OCI-LY3 (cell line): Measurements from ENCODE around the gene CNTN5.

Experiments used
- H2AFZ ChIP-seq: fragments of 200-600, 300-600 bp; shearing (Covaris generic); 2 replicates; pipeline ENCODE4 v1.6.0; 2014; ENCODE audit warnings: antibody characterized with exemption, low read depth, low read length
- H3K27ac ChIP-seq: fragments of 200-600, 300-600 bp; sonication (generic); 2 replicates; pipeline ENCODE4 v1.5.1; 2014; ENCODE audit warnings: mild to moderate bottlenecking, low read length, moderate library complexity, mixed read lengths
- H3K27me3 ChIP-seq: fragments of 200-600, 300-600 bp; sonication (generic); 2 replicates; pipeline ENCODE4 v1.6.1; 2014; ENCODE audit warnings: low read depth, low read length, mixed read lengths
- H3K36me3 ChIP-seq: fragments of 200-600, 300-600 bp; sonication (generic); replicated peaks from 2 replicates; pipeline ENCODE3; 2014; ENCODE audit warnings: low read depth, low read length, mixed read lengths
- H3K4me1 ChIP-seq: fragments of 300-600, 200-600 bp; sonication (generic); 2 replicates; pipeline ENCODE4 v1.6.1; 2014; ENCODE audit warnings: low read length, mixed read lengths
- H3K4me2 ChIP-seq: fragments of 200-600, 300-600 bp; sonication (generic); 2 replicates; pipeline ENCODE4 v1.6.1; 2014; ENCODE audit warnings: low read length, mixed read lengths
- H3K4me3 ChIP-seq: fragments of 300-600, 200-600 bp; sonication (generic); 2 replicates; pipeline ENCODE4 v1.5.1; 2014; ENCODE audit warnings: antibody characterized with exemption, mild to moderate bottlenecking, low read length, moderate library complexity
- H3K79me2 ChIP-seq: fragments of 300-600, 200-600 bp; shearing (Covaris generic); 2 replicates; pipeline ENCODE4 v1.6.1; 2014; ENCODE audit warnings: mild to moderate bottlenecking, low read length, mixed read lengths
- H3K9ac ChIP-seq: fragments of 300-600, 200-600 bp; shearing (Covaris generic); 2 replicates; pipeline ENCODE4 v1.6.0; 2014; ENCODE audit warnings: mild to moderate bottlenecking, low read length, moderate library complexity
- H3K9me3 ChIP-seq: fragments of 200-600, 300-600 bp; shearing (Covaris generic); 2 replicates; pipeline ENCODE4 v1.6.1; 2014; ENCODE audit warnings: low read length, mixed read lengths; ENCODE audit not compliant: insufficient read depth
- H4K20me1 ChIP-seq: fragments of 200-600, 300-600 bp; sonication (generic); 2 replicates; pipeline ENCODE4 v1.6.1; 2016; ENCODE audit warnings: low read length, mixed read lengths; ENCODE audit not compliant: insufficient read depth
- CTCF ChIP-seq: fragments of 200-600, 300-600 bp; sonication (generic); IDR thresholded peaks from 2 replicates; pipeline ENCODE4 v1.5.1; 2014; ENCODE audit warnings: antibody characterized with exemption, low read length, low read depth
- EZH2phosphoT487 ChIP-seq: fragments of 200-600 bp; shearing (Covaris generic); IDR thresholded peaks from 2 replicates; pipeline ENCODE4 v1.6.1; 2018; ENCODE audit warnings: antibody characterized with exemption, mixed run types, low read depth

CNTN5 gene

GRCh38 chr11:99987821-99988470, 967.2 kb downstream of the CNTN5 start:
- Histone ChIP-seq H3K4me2 (no peak overlapping the region), H3K27ac (no peak overlapping the region), H3K9ac (no peak overlapping the region)

DNA sequence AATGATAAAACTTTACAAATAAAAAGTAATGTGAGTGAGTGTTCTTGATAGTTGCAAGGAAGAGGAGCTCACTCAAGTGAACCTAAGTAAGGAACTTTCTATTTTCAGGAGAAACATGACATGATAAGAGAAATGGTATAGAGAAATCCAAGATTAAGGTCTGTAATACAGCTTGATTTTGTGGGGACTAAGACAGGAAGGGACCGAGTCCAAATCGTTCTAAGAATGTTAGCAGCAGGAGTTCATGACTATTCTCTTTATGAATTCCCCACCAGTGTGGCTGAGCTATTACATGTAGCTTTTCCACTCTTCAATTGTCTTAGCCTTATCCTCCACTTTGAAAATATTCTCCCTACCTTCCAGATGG, 967.7 kb downstream of the CNTN5 start:
- Histone ChIP-seq H2AFZ (no peak overlapping the region), H3K4me2 (no peak overlapping the region), H3K27me3 (no peaks in the 10 kb centered on the region), H3K9me3 (no peaks in the 10 kb centered on the region), H3K27ac (no peak overlapping the region), H3K79me2 (no peaks in the 10 kb centered on the region), H3K4me1 (no peaks in the 10 kb centered on the region), H4K20me1 (no peaks in the 10 kb centered on the region), H3K36me3 (no peaks in the 10 kb centered on the region), H3K9ac (no peak overlapping the region), H3K4me3 (no peak overlapping the region)
- no peak for TF ChIP-seq EZH2phosphoT487
- TF ChIP-seq CTCF: no peak

More at GRCh38 chr11:99987821-99988470, 967.2 kb downstream of the CNTN5 start:
- Histone ChIP-seq H3K79me2 (no peaks in the 10 kb centered on the region), H3K9me3 (no peaks in the 10 kb centered on the region), H3K4me1 (no peaks in the 10 kb centered on the region), H2AFZ (no peak overlapping the region), H3K4me3 (no peak overlapping the region), H3K27me3 (no peaks in the 10 kb centered on the region), H4K20me1 (no peaks in the 10 kb centered on the region), H3K36me3 (no peaks in the 10 kb centered on the region)
- no peak for TF ChIP-seq CTCF
- no peak for TF ChIP-seq EZH2phosphoT487

GRCh38 chr11:100003985-100004384, 983.2 kb downstream of the CNTN5 start:
- H3K9me3 ChIP-seq: no peaks in the 10 kb centered on the region
- TF ChIP-seq EZH2phosphoT487 (no peak), CTCF (no peak)
- H3K79me2 ChIP-seq: no peaks in the 10 kb centered on the region
- H3K27ac ChIP-seq: no peak overlapping the region
- H3K4me1 ChIP-seq: no peaks in the 10 kb centered on the region
- no peak overlapping the region for H3K4me3 ChIP-seq
- no peaks in the 10 kb centered on the region for H3K27me3 ChIP-seq
- no peaks in the 10 kb centered on the region for H3K36me3 ChIP-seq
- no peak overlapping the region for H3K9ac ChIP-seq
- H4K20me1 ChIP-seq: no peaks in the 10 kb centered on the region
- no peak overlapping the region for H2AFZ ChIP-seq
- no peak overlapping the region for H3K4me2 ChIP-seq

DNA sequence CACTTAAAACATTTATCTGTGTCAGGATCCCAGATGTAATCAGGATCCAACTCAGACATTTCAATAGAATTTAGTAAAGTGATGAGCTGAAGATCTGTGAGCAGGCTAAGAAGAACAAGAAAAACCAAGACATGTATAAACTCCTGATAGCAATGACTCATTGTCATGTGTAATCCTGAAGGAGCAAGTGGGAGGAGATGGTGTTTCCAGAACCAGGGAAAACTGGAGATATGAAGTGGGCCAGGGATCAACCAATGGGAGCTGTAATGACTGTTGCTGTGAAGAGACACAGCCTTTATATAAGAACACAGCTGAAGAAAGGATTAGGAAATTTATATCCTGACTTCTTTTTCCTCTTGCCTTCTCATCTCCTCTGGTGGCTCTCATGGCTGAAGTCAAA, 983.8 kb downstream of the CNTN5 start:
- no peaks in the 10 kb centered on the region for H4K20me1 ChIP-seq
- H3K36me3 ChIP-seq: no peaks in the 10 kb centered on the region
- no peaks in the 10 kb centered on the region for H3K4me1 ChIP-seq
- TF ChIP-seq CTCF (no peak), EZH2phosphoT487 (no peak)
- H3K9me3 ChIP-seq: no peaks in the 10 kb centered on the region
- no peak overlapping the region for H3K4me3 ChIP-seq
- H2AFZ ChIP-seq: no peak overlapping the region
- H3K9ac ChIP-seq: no peak overlapping the region
- H3K27ac ChIP-seq: no peak overlapping the region
- no peaks in the 10 kb centered on the region for H3K27me3 ChIP-seq
- no peak overlapping the region for H3K4me2 ChIP-seq
- H3K79me2 ChIP-seq: no peaks in the 10 kb centered on the region
